Measurements from ENCODE around the gene CLCF1.

The CLCF1 gene

DNA sequence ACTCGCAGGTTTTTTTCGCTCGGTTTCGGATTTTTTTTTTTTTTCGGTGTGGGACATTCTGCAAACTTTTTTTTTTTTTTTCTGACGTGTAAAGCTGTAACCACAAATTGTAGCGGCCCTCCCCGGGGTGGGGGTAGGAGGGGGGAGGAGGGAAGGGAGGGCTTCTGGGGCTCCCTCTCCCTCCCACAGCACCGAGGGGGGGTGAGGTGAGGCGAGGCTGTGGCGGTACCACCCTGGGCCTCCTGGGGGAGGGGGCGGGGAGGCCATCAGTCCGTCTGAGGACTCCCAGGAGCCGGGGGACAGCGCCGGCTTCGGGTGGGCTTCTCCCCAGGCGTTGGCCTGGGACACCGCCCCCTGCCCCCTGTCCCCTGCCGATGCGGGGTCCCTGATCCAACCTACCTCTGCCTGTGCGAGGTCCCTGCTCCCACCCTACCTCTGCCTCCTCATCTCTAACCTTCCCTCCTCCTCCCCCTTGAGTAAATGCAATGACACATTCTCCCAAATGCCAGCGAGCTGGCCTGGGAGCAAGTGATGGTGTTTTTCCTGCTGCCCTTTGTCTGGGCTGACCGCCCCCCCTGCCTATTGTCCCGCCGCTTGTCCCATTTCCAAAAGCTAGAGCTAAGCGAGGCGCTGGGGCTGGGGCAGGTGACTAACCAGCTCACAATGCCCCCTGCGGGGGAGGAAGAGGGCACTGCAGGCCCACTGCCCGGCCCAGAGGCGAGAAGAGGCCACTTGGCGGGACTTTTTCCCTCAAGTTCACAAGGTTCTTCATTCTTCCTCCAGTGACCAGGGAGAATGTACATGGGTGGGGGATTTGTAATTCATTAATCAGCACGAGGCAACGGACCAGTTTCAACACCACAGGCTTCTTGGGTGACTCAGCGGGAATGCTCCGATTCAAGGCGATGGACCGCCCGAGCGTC, 511 bp upstream of the CLCF1 start:
- no peak for DNase-seq

DNA sequence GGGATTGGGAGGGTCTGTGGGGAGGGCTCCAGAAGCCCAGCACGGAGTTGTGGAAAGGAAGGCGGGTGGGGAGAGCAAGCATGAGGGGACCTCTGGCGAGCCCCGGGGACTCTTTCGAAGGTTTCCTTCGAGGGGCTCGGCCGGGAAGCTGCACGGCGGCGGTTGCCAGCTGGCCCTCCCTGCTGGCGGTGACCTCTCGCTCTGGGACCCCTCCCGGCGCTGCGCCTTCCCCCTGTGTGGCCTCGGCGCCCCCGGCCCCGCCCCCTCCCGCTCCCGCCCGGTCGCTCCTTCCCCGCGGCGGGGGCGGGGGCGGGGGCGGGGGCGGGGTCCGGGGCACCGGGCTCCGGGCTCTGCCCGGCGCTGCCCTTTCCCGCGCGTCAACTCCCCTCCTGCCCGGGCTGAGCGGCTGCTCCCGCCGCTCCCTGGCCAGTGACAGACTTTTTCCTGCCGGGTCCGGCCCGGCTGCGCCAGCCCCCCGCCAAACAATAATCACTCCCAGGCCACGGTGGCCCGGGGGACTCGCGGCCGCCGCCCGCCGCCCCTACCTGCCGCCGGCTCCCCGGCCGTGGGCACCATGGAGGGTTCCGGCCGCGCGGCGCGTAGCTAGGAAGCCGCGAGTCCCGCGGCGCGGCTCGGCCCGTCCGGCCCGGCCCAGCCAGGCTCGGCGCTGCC, 941 bp downstream of the CLCF1 start:
- no peak for DNase-seq

DNA sequence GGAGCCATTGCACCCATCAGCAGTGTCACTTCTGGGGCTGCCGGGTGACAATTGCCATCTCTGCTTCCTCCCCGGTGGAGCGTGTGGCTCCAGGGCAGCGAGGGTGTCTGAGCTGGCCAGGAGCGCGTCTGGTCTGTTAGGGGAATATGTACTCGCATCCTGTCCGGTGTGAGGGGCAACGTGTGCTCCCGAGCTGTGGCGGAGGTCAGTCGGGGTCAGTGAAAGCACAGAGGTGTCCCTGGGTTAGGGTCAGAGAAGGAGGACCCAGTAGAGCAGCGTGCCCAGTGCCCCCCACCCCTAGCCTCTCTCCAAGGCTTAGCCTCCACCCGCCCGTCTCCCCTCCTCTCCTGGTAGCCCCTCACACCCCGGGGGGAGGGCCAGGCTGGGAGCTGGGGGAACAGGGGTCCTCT, 1.5 kb downstream of the CLCF1 start:
- no peak for DNase-seq

DNA sequence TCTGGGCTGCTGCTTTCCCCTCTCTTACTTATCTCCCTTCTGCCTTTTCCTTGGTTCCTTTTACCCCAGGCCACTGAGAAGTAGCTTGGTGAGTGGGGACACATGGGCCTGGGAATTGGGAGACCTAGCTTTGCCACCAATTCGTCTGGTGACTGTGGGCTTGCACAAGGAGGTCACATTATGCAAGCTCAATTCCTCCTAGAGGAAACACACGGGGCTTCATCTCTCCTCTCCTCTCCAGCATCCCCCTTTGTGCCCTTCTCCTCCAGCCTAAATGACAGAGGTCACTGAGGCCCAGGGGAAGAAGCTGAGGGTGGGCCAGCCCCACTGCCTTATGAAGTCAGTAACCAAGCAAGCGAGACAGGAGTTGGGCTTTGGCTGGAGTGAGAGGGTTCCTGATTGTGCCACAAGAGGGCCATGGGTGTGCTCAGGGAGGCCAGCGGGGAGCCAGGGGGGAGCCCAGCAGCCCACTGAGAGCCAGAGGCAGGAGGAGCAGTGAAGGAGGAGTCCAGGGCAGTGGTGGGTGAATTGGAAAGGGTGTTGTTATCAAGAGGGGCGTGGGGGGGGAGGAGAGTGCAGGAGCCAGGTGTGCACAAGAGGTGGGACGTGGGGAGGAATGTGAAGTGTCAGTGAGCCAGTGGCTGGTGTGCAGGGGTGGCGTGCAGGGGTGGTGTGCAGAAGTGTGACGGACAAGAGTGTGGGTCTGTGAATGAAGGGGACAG, 2.0 kb downstream of the CLCF1 start:
- DNase-seq = no peak

DNA sequence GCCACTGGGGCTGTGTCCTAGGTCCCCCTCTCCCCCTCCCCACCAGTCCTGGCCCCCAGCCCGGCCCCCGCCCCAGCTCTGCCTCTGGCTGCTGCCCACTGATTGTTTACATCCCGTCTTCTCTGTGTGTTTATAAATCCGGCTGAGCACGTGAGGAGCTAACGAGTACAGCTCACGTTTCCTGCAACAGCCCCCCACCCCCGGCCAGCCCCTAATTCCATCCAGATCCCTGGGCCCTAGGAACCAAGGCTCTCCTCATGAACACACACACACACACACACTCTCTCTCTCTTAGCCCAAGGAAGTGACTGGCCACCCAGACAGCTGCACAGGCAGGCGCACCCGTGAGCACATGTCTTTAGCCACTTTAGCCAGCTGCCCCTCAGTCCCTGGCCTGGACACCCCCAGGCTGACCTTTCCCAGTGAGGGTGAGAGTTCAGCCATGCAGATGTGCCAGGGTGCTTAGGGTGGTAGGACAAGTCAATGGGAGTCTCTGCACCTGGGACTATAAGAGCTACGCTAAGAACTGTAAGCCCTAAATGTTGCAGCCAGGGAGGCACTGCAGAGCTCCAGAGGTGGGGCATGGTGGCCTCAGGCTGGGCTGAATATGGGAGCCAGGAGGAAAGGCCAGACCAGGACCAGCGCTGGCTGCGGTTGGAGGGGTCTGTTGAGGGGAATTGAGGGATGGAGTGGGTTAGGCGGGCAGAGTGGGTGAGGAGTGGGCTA, 2.9 kb downstream of the CLCF1 start:
- DNase-seq = no peak

DNA sequence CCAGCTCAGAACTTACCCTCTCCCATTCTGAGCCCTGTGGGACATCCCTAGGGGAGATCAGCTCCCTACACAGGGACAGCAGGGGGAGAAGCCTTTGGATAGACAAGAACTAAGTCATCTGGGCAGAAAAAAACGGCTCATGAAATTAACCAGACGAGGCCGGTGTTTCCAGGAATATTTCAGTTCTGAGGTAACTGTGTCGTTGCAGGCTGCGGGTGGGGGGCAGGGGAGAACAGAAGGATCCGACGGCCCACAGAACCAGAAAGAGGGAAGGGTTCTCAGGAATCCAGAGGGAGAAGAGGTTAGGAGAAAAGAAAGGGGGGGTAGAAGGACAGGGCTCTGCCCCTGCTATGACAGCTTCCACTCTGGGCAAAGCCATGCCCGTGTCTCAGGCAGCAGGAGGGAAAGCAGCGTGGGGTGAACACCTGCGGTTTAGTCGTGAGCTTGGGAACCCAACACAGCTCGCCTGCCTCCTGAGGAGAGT, 3.6 kb downstream of the CLCF1 start:
- no peak for DNase-seq

DNA sequence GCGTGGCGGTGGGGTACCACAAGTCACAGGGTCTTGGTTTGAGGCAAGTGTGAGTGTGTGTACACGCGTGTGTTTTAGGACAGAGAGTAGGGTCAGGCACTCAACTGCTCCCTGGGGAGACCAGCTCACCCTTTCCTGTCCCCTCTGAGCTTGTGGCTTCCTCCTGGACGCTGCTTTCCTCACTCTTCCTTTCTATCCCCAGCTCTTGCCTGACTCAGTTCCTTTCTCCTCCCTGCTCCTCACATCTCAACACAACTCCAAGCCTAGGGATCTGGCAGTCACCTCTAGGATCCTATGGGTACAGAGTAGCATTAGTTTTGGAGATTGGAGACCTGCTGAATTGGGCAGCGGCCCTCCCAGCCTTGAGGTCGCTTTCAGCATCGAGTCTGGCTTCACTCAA, 4.1 kb downstream of the CLCF1 start:
- DNase-seq = no peak

DNA sequence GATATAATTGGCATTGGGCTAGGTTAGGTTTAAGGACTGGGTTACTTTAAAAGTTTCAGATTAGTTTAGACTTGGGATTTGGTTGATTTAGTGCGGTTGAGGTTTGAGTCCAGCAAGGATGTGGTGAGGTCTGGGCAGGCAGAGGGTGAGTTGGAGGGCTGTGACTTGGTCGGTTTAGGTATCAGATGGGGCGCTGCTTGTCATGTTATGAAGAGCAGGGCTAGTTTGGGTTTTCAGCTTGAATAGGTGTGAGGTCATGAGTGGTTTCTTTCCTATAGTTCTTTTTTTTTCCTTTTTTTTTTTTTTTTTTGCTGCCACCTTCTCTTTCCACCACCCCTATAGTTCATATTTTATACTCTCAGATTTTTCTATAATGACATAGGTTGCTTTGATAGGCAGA, 4.8 kb downstream of the CLCF1 start:
- DNase-seq = no peak

DNA sequence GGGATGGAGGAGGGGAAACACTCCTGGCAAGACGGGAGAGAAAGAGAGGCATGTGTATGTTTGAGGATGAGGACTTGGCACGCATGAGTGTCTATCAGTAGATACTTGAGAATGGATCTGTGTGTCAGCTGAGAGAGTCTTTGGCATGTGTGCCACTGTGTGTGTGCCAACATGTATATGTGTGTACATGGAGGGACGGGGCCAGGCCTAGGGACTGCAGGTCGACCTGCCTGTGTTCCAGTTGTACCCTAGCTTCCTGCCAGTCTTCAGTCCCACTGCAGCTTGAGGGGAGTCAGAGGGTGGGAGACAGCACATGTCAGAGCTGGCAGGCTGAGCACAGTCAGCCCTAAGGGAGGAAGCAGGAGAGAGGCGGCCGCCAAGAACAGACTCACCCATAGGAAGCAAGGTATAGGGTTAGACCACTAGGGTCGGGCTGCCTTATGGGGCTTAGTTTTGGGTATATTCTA, 5.6 kb downstream of the CLCF1 start:
- DNase-seq = no peak

DNA sequence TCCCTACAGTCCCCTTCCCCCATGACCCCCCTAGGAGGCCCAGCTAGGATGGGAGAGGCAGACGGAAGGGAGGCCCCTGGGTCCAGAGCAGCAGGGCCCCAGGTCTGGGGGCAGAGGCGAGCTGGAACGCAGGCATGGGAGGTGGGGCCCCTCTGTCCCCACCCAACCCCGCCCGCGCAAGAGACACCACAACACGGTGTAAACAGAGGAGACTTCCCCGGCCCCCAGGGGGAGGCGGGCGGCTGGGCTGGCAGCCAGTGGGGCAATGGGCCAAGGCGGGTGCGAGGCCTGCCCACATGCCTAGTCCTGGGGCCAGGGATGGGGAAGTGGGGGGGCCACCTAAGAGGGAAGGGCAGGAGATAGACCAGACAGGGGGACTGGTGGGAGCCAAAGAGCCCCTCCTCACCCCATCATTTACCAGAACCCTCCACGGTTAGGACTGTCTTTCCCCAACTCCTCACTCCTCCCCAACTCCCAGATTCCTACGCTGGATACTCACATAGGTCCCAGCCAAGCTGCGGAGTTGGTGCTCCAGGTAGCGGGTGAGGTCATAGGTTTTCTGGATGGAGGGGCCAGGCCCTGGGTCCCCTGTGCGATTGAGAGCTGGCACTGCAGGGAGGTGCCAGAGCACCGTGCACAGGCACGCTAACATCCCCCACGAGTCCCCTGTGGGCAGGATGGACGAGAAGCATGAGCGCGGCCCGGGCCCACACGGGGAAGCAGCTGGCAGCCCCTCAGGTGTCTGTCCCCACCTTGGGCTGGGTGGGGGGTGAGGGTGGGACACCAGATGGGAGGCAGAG, 6.2 kb downstream of the CLCF1 start:
- no peak for DNase-seq

DNA sequence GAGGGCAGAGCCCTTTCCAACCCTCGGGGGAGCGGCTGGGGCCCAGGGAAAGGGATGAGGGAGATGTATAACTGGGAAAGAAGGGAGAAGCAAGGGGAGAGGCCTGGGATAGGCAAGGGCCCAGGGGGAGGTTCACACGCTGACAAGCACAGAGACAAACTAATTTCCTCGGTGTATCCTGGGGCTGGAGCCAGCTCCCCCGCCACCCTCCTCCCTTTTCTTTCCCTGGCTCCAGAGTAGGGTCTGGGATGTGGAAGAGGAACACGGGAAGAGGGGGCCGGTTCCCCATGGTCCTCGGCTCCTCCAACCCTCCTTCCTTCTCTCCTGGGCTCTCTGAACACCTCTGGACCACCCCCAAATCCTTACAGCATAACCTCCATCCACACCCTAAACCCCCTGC, 6.9 kb downstream of the CLCF1 start:
- DNase-seq = no peak

DNA sequence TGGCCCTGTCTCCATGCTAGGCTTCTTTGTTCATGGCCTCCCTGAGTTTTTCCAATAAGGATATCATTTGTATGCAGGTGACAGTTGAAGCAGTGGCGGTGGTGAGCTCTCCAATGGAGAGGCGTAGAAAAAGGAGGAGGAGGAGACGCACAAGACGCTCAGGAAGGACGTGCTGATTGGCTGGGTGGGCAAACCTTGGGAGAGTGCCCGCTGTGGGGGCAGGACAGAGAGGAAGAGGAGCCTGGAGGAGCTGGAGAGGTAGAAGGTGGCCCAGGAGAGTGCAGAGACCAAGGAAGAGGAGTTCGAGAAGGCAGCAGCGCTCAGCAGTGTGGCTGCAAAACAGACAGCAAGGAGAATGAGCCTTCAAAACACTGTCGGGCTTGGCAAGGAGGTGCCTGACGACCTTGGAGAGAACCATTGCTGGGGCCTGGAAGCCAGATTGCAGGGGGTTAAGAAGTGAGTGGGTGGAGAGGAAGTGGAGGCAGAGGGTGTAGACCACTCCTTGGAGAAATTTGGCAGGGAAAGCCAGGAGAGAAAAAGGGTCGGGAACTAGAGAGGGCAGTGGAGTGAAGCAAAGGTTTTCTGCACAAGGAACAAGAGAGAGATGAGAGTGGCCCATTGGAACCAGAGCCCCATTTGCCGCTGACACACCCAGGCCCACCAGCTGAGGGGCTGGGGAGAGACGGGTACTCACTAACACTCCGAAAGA, 7.5 kb downstream of the CLCF1 start:
- no peak for DNase-seq

DNA sequence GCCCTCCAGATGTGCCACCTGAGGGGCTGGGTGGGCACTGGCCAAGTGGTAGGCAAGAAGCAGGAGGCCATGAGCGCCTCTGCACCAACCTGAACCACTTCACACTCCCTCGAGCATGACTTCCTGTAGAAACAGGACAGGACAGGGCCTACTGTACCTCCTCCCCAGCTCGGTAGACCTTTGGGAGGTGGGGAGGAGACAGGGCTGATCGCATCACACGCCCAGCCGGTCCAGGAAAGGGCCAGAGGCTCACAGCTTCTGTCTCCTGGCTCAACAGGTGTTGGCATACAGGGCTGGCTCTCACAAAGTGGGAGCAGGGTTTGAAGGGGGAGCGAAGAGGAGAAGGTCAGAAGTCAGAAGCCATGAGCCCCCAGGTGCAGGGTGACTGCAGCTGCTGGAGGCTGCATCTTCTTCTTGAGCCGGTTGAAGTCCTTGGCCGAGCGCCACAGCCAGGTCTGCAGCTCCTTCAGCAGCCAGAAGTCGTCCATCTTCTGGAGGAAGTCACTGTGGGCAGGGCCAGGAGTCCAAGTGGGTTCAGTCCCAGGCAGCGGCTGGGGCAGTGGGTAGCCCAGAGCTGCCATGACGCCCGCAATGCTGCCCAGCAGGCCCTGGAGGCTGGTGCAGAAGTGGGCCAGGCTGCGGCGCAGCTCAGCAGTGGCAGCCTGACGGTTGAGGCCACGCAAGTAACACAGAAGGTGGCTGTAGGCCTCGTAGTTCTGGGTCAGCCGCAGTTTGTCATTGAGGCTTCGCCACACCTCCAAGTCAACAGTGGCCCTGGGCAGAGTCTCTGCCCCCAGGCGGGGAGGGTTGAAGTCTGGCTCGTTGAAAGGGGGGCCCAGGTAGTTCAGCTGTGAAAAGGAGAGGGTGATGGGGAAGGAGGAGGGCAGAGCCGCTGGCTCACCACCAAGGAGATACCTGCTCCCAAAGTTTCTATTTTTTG, 8.3 kb downstream of the CLCF1 start:
- DNase-seq = no peak

DNA sequence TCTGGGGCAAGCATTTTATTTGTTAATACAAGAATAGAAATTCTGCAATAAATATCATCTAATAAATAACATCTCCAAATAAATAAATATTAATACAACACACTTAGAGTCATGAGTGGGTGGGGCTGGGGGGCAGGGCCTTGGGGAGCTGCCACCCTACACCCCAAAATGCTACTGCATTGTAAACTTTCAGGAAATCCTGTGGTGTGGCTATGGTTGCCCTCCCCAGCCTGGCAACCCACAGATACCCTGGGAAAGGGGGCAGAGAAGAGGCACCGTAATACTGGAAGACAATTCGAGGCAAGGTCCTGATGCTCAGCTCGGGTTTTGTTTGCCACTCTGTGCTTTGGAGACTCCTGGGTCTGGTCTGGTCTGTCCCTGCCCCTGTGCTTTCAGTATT, 9.2 kb downstream of the CLCF1 start:
- no peak for DNase-seq

DNA sequence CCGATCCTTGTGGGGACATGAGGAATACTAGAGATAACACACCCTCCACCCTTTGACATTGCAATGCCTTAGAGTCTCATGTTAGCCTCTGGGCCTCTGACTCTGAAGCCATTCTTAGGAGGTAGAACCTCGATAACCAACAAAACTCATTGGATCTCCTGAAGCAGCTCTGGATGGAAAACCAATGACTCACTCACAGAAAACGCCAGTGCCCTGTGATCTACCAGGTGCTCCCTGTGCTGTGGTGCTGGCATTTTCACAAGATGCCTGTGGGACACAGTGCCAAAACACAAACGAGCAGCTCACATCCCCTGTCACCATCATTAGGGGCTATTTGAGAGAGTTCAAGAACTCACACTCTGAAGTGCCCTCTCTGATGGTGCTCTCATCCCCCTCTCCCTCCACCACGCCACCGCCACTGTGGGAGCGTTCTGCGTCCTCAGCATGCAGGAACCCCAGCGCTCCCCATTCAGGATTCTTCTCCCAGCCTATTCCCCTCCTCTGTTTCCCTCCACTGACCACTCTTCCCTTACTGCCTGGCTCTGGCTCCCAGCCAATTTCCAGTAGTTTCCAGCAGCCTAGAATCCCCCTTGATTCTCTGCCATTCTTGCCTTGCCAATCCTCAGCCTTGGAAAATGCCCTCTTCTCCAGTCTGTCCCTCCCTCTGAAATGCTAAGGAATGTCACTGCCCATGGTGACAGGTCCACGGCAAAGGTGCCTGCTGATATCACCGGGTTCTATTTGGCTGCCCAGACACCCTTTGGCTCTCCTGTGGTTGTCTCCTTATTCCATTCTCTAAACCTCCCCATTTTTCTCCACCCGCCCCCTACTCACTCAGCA, 15.3 kb downstream of the CLCF1 start:
- DNase-seq = no peak

DNA sequence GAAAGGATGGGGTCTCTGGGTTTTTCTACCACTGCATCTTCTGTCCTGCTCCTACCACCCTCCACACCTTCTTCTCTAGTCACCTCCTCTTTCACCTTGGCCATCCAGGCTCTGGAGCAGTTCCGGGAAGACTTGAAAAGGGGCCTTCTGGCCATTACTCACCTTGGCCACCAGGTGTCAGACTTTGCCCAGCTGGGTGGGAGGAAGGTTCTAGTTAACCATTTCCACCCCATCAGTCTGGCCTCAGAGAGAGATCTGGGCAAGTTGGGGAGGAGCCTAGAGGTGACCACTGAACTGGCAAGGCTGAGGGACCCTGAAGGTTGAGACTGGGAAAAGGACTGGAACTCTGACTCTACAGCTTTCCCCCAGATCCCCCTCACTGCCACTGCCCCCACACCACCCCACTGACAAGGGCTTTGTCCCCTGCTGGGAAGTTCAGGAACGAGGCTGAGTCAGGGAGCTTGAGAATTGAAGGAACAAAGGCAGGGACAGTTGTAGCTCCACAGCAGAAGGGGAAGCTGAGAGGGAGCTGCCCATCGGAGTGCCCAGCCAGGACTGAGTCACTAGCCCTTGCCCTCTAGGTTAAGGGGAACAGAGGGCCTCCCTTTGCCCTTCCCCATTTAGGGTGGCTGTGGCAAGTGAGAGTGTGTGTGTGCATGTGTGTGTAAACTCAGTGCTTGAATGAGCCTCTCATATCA, 16.4 kb downstream of the CLCF1 start:
- DNase-seq = peak; percentile 58

DNA sequence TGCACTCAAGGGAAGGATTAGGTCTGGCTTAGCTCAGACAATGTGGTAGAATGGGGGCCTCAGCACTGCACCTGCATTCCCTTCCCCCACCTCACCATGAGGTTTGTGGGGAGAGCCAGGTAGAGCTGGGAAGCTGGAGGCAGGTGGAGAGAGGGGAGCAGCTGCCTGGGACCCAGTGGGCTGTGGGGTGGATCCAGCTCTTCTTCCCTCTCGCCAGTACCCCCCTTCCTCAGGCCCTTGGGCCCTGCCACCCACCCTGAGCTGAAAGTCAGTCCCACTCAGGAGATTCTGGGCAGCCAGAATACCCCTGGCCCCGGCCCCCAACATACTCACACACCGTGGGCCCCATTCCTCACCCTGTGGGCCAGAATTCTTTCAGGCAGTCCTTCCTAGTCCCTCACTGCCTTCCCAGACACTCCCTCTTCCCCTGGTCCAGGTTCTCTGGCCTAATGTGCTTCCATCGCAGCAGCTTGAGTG, 17.0 kb downstream of the CLCF1 start:
- no peak for DNase-seq

DNA sequence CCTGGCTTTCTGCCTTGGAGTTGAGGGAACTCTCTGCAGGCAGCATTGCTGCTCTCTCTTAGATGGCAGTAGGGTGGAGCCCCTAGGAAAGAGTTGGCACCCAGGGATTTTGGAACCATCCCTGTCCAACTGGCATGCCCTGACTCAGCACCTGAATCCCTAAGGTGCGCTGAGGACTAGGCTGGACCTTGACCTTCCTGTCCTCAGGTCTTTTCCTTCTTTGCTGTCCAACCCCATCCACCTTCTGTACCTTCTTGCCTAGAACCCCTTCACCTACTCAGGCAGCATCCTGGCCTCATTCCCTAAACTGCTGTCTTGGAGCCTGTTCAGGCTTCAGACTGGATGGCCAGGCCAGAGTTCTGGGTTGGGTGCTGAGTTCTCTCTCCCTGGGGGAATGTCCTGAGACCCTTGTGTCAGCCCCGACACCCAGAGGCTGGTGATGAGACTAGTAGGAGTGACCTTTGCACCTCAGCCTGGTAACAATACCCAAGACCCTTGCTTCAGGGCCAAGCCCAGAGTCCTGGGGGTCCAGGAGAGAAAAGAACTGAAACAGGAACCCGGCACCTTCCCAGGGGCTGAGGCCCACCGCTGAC, 17.5 kb downstream of the CLCF1 start:
- DNase-seq = no peak
